ENCODE data around the gene ZFYVE9.
"Not testable (repeated sequence)": the region's sequence is repeated elsewhere in the genome, so short reads cannot be mapped to it uniquely, and the experiment has no call there.

Gene ZFYVE9, protein sequence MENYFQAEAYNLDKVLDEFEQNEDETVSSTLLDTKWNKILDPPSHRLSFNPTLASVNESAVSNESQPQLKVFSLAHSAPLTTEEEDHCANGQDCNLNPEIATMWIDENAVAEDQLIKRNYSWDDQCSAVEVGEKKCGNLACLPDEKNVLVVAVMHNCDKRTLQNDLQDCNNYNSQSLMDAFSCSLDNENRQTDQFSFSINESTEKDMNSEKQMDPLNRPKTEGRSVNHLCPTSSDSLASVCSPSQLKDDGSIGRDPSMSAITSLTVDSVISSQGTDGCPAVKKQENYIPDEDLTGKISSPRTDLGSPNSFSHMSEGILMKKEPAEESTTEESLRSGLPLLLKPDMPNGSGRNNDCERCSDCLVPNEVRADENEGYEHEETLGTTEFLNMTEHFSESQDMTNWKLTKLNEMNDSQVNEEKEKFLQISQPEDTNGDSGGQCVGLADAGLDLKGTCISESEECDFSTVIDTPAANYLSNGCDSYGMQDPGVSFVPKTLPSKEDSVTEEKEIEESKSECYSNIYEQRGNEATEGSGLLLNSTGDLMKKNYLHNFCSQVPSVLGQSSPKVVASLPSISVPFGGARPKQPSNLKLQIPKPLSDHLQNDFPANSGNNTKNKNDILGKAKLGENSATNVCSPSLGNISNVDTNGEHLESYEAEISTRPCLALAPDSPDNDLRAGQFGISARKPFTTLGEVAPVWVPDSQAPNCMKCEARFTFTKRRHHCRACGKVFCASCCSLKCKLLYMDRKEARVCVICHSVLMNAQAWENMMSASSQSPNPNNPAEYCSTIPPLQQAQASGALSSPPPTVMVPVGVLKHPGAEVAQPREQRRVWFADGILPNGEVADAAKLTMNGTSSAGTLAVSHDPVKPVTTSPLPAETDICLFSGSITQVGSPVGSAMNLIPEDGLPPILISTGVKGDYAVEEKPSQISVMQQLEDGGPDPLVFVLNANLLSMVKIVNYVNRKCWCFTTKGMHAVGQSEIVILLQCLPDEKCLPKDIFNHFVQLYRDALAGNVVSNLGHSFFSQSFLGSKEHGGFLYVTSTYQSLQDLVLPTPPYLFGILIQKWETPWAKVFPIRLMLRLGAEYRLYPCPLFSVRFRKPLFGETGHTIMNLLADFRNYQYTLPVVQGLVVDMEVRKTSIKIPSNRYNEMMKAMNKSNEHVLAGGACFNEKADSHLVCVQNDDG (N-terminal part only)

DNA sequence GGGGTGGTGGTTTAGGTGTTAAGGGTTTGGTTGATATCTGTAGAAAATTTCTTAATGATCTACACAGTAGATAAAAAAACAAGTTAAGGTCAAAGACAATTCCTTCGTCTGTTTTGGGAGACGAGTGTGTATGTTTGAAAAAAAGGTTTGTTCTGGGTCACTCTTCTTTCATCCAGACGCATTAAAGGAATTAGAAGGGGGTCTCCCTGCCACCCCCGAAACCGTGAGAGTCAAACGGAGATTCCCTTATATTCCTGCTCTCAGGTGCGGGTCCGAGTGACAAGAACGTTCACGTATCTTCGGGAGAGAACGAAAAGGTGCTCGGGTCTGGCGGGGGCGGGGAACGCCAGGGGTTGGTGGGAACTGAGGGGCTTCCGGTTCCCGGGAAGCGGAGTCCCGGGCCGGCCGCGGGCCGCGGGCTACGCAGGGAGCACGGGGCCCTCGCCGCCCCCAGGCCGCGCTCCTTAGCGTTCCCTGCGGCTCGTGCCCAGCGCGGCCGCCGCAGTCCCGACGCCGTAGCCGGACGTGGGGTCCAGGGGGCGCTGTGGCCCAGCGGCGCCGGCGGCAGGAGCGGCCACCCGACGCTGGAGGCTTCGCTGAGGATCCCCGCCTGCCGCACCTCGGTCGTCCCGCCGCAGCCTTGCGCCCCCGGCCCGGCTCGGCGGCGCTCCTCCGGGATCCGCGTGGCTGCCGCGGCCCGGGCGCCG, at the start of gene ZFYVE9:
Gene ZFYVE9, plus strand, starts transcription at position 577 of the 707 bp plus-strand sequence. CDS start 91,118 bp downstream, outside the sequence.
- peak; percentile 72 for DNase-seq

DNA sequence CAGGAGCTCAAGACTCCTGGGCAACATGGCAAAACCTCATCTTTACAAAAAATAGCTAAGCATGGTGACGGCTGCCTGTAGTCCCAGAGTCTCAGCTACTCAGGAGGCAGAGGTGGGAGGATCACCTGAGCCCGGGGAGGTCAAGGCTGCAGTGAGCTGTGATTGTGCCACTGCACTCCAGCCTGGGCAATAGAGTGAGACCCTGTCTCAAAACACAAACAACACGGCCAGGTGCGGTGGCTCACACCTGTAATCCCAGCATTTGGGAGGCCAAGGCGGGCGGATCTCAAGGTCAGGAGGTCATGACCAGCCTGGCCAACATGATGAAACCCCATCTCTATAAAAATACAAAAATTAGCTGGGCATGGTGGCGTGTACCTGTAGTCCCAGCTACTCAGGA, 47.6 kb upstream of the ZFYVE9 start:
- DNase-seq, result not testable (repeated sequence)

DNA sequence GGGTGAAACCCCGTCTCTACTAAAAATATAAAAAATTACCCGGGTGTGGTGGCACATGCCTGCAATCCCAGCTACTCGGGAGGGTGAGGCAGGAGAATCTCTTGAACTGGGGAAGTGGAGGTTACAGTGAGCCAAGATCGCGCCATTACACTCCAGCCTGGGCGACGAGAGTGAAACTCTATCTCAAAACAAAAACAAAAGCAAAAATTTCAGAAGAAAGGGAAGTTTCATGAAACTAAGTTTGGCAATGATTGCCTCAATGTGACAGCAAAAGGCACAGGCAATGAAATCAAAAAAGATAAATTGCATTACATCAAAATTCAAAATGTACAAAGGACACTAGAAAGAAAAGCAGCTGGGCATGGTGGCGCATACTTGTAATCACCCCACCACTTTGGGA, 45.7 kb upstream of the ZFYVE9 start:
- DNase-seq, result no peak

DNA sequence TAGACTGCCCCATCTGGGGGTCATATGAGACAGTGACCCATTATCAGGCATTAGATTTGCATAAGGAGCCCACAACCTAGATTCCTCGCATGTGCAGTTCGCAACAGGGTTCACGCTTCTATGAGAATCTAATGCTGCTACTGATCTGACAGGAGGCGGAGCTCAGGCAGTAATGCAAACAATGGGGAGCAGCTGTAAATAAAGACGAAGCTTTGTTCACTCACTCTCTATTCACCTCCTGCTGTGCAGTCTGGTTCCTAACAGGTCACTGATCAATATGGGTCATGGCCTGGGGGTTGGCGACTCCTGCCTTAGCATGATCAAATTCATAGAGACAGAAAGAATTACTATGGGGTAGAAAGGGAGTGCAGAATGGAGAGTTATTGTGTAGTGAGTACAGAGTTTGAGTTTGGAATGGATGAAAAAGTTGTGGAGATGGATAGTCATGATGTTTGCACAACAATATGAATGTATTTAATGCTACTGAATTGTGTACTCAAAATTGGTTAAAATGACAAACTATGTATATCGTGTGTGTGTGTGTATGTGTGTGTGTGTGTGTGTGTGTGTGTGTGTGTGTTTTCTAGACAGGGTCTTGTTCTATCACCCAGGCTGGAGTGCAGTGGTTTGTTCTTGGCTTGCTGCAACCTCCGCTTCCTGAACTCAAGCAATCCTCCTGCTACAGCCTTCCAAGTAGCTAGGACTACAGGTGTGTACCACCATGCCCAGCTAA, 43.6 kb upstream of the ZFYVE9 start:
- DNase-seq, result no peak

DNA sequence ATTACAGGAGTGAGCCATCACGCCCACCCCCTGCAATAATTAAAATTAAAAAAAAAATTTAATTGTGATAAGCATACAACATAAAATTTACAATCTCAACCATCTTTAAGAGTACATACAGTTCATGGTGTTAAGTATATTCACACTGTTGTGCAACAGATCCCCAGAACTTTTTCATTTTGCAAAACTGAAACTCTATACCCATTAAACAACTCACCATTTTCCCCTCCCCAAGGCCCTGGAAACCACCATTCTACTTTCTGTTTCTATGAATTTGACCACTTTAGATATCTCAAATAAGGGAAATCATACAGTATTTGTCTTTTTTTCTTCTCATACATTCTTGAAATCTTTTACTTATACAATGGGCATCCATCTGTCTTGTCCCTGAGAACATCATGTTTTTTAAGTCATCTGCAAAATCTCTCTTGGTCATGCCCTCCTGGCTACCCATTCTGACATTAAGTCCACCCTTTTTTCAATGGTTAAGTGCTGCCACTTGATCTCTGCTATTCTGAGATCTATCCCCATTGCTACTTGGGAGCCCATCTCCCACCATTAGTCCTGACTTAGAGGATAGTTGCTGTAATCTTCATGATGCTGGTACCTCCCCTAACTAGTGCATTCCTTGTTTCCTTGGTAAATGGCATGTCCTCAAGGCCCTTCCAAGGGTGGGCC, 39.4 kb upstream of the ZFYVE9 start:
- no peak for DNase-seq

DNA sequence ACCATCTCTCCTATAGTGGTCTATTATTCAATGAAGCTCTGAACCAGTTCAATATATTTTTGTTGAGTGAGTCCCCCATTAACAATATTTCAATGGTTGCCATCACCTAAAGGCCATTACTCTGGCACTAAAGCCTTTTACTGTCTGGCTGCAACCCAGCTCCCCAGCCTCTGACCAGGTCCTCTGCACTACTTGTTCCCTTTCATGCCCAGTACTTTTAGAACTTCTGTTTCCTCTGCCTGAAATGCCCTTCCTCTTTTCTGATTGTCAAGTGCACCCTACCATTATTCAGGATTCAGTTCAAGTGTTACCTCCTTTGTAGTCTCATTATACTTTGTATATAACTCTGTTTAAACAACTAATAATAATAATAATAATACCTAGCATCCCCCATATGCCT, 30.4 kb upstream of the ZFYVE9 start:
- no peak for DNase-seq

DNA sequence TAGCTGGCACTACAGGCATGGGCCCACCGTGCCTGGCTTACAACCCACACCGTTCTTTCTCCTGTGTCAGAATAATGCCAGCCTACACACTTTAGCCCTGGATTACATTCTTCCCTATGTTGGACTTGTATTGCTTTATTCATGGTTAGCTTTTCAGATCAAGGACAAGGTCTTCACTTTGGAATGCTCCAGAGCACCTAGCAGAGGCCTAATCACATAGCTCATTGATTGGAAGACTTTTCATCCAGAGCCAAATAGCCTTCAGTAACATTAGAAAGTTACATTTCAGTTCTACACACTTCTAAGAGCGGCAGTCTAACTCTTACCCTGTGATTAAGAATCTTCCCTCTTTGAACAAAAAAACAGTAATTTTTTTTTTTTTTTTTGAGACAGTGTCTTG, 29.4 kb upstream of the ZFYVE9 start:
- DNase-seq, result no peak

DNA sequence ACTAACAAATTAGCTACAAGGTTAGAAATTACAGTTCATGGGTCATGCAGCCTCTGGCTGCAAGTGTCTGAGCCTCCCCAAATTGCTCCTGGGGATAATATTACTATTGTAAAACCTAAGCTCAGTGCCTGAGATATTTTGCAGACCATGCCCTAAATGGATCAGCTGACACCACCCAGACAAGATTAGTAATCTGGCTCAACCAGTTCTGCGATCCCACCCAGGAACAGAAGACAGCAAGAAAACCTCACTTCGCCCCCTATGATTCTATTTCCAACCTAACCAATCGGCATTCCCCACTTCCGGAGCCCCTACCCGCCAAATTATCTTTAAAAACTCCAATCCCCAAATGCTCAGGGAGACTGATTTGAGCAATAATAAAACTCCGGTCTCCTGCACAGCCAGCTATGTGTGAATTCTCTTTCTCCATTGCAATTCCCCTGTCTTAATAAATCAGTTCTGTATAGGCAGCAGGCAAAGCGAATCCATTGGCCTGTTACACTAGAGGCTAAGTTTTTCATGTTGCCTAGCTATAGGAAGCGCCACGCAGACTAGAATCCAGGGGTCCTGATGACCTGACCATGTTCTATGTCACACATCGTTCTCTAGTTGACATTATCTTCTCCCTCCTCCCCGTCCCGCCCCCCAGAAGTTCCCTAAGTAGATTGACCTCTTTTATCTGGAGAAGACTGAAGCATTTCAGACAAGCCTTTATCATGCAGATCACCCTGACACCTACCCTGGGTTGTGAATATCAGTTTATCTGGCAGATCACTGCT, 22.4 kb upstream of the ZFYVE9 start:
- DNase-seq, result no peak

DNA sequence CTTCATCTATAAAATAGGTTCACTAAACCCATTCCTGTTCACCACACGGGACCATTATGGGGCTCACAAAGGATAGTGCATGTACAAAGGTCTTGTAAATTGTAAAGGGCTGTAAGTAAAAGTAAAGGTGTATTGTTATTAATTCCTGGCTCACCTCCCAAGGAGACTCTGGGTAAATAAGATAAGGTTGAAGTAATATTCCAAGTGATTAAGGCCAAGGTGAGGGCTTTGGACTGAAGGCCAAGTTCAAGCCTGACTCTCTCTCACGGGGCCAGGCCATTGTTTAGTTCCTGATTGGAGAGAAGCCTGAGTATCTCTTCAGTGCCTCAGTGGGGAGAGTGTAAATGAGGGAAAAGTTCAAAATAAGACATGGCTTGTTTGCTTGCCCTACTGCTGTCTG, 19.5 kb upstream of the ZFYVE9 start:
- no peak for DNase-seq

DNA sequence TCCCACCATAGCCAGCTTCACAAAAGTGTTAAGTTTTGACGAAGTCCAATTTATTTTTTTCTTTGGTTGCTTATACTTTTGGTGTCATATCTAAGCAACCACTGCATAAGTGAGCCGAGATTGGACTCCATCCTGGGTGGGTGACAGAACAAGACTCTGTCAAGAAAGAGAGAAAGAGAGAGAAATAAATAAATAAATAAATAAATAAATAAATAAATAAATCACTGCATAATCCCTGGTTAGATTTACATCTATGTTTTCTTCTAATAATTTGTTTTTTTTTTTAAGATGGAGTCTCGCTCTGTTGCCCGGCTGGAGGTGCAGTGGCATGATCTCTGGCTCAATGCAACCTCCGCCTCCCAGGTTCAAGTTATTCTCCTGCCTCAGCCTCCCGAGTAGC, 18.3 kb upstream of the ZFYVE9 start:
- no peak for DNase-seq

DNA sequence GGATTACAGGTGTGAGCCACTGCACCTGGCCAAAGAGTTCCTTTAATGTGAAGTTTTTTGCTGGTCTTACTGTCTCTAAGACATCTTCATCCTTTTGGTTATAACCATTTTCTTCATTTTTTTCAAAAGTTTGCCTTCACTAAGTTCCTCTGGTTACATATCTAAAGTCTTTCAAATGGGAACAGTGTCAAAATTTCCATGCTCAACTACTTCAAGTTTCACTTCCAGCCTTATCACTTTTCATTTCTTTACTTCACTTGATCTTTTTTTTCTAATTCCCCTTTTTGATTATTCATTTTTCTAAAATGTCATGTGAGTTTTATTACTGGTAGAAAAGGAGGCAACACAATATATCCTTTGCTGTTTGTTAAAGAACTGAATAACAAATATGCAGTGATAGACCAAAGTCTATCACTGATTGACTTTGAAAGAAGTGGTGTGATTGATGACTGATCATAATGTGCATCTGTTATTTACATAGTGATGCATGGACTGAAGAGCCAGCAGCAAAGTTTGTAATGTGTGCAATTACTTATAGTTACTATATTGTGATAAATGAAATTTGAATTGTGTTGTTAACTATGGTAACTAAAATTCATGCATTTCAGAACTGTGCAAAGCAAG, 16.0 kb upstream of the ZFYVE9 start:
- no peak for DNase-seq

DNA sequence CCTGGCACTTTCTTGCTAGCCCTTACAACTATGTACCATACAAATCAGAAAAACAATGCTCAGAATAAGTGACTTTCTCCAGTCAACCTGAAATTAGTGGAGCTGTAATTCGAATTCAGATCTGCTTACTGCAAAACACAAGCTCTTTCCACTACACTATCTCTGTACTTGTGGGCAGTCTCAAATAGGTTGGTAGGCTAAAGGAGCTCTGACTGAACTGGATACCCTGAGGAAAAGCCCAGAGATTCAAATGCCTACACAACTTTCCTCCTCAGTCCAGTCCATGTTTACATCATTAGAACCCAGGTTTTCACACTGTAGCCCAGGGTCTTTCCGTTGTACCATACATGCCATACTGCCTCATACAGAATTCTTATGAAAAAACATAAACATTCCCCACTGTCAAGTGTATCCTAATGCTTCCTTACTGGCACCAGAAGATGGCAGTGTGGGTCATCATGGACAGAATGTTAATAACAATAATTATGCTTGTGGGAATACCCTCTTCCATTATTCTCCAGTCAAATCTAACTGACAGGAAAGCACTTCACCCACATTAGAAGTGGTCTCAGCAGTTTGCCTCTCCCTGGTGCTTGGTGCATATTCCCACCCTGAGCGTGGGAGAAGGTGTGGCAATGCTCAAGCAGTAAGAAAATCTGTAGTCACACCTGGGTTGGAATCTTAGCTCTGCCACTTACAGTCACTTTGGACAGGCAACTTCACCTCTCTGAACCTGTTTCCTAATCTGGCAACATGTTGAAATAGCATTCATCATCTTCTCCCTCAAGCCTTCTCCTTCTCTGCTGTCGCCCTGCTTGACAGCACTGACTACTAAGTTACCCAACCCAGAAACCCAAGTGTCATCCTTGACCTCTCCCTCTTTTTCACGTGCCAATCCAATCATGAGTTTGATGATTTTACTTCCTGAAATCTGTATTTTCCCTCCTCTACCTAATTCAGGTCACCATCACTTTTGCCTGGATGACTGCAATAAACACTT, 14.4 kb upstream of the ZFYVE9 start:
- peak; percentile 43 for DNase-seq

DNA sequence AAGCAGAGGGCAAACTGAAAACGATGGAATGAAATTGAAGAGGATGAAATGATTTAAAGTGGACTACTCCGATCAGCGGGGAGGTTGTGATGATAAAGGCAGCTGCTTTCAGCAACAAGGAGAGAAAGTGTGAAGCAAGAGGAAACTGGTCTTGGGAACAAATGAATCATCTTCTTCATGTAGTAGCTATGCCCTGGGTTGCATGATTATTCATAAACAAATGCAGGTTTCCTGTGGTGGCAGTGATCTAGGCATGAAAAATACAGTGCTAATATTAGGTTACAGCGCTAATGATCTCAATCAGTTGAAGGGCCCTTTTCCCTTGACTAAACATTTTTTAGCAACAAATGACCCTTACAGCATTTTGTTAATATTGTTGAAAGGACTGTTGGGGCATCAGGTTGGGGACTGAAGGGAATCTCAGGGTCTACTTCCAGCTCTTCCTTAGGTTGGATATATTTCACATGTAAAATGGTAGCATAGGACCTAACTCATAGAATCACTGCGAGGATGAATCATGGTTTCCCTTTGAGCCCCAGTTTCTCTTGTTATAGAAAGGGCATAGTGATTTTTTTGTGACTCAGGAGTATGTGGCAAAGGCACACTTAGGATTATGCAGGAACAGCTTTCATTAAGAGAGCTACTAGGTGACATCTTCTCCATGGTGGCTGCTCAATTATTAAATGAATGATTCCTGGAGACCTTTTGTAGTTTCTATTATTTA, 1.9 kb upstream of the ZFYVE9 start:
- peak; percentile 34 for DNase-seq

DNA sequence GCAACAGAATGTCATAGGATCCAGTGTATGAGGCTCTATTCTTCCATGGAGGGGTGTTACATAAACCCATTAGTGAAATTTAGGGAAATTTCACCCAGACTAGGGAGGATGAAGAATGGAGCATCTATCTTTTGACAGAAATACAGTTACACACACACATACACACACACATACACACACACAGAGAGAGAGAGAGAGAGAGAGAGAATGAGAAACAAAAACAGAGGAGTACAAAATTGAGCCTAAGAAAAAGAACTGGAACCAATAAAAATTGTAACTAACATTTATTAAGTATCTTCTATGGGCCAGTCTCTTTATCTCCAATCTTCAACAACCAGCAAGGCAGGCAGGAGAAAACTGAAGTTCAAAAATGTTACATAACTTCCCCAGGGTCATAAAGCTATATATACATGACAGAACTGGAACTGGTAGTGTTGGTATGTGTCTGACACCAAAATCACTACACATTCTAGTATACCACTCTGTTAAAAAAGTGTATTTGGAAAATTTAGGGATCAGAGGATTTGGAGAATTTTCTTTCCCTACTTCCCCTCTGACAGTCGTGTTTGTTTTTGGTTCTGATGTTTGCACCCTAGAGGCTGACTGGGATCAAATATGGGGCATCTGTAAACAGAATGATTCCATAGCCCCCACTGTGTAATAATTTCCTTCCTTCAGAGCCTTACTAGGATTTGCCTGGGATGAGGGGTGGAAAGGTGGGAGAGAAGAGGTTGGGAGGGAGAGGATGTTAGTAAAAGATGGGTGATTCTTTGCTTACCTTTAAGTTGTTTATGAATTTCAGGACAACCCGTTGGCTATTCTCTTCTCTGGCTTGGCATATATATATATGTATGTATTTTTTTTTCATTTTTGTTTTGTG, 1.0 kb upstream of the ZFYVE9 start:
- DNase-seq, result peak; percentile 3

DNA sequence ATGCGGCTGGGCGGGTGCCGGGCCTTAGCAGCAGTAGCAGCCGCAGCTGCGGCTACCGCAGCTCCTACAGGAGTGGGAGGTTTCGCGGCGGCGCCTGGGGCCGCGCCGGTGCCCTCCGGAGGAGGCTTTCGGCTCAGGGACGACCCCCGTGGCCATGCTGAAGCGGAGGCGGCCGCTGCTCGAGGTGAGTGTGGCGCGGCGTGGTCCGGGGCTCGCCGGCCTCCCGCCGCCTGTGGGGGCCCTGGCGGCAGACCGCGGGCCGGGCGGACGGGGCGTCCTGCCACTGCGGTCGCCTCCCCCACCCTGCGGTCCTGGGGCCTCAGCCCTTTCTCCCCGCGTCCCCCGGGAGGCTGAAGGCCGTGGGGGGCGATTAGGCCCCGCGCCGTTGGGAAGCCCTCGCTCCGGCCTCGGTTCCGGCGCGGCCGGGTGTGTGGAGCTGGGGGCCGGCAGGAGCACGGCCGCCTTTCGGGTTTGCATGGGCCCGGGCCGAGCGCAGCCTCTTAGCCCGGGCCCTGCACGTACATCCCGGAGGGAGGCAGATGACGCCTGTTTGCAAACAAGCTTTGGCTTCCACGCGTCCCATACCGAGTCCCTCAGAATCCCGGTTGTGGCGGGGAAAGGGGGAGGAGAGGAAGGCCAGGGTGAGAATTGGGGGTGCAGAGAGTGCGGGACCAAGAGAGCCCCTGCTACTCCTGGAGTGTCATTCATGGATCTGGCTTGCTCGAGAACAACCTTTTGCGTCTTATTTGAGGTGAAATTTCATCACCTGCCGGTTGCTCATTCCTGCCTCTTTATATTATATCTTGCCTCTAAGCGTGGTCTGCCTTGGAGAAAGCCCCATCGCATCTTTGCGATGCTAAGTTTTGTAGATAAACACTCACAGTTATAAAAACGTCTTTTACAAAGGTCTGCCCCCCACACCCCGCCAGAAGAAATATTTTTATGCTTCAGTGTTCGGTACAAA, 613 bp downstream of the ZFYVE9 start:
- peak; percentile 9 for DNase-seq

DNA sequence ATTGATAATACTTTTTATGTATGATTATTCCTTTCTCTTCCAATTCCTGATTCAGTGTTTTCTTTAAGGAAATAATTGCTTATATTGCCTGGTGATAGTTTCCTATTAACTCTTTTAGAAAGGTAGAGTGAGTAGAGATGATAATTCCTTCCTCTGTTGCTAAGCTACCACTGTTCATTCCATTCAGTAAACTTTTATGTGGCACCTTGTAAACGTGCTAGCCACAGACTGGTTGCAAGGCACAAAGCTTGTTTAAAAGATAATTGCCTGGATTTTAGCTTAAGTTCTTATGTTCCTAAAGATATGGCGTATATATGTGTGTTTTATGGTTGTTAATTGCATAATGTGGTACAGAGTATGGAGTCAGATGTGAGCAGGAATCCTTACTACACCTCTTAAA, 3.2 kb downstream of the ZFYVE9 start:
- no peak for DNase-seq

Data from CD4-positive, alpha-beta T cell treated with Interleukin-21 for 1 hour (primary cell).